Measurements from ENCODE around the gene SPANXN4. TPM values are rescaled to one million over a fixed set of nuclear protein-coding genes. Genes with fewer than 3 reads are reported as not detected.

The SPANXN4 gene
- total RNA-seq, 1 experiment from 2014 or later = not detected

GRCh38 chrX:143082537-143082936, 56.8 kb downstream of the SPANXN4 start:
- TF ChIP-seq CTCF (conservative IDR thresholded peaks at IDR 0.05) = no peak
- no peak for TF ChIP-seq EZH2 (IDR thresholded peaks at IDR 0.05; ENCODE audit: low read depth)
- intact Hi-C loops (cut with micrococcal nuclease; ENCODE audit: unreplicated experiment) = no loop called here
- ChIA-PET POLR2A (ENCODE audit: unreplicated experiment) (no interaction called here), CTCF (no interaction called here)
- Histone ChIP-seq H3K9me2 (ENCODE audit: insufficient read depth) (no peaks in the 10 kb centered on the region), H3K4me3 (no peak overlapping the region), H3K27me3 (ENCODE audit: insufficient read depth, low read depth) (no peaks in the 10 kb centered on the region), H2AFZ (no peak overlapping the region), H3K4me2 (no peak overlapping the region), H3K36me3 (ENCODE audit: low read depth) (no peaks in the 10 kb centered on the region), H4K20me1 (ENCODE audit: insufficient read depth) (no peaks in the 10 kb centered on the region), H3K27ac (no peak overlapping the region), H3F3A (ENCODE audit: insufficient read depth, low read depth) (no peaks in the 10 kb centered on the region), H3K9me3 (ENCODE audit: insufficient read depth, low read depth) (no peaks in the 10 kb centered on the region), H3K4me1 (replicated peaks; ENCODE audit: insufficient read depth) (no peaks in the 10 kb centered on the region), H3K79me2 (ENCODE audit: low read depth) (no peaks in the 10 kb centered on the region)
- BruUV-seq (replicated peaks) = no TSS peak
- DNase-seq = no peak
